Ramos (cell line): ENCODE results near the gene RERE.

Experiments used
- in situ Hi-C: fragments of 300-500 bp; cut with MboI; formaldehyde crosslinking; loops from one replicate; pipeline ENCODE4 v1.14.3; 2022; ENCODE audit warnings: low sequenced_read_pairs; ENCODE audit not compliant: unreplicated experiment

RERE gene

GRCh38 chr1:8343464-8344001, 473.9 kb downstream of the RERE start:
- in situ Hi-C loops: loop anchor here (10.0 kb wide), 1 partner anchor 309 kb away; no protein-coding TSS in a partner anchor

GRCh38 chr1:8343044-8343443, 474.4 kb downstream of the RERE start:
- in situ Hi-C loops: loop anchor here (10.0 kb wide), 1 partner anchor 308 kb away; no protein-coding TSS in a partner anchor

GRCh38 chr1:8342325-8342724, 475.1 kb downstream of the RERE start:
- in situ Hi-C loops: loop anchor here (10.0 kb wide), 1 partner anchor 308 kb away; no protein-coding TSS in a partner anchor

DNA sequence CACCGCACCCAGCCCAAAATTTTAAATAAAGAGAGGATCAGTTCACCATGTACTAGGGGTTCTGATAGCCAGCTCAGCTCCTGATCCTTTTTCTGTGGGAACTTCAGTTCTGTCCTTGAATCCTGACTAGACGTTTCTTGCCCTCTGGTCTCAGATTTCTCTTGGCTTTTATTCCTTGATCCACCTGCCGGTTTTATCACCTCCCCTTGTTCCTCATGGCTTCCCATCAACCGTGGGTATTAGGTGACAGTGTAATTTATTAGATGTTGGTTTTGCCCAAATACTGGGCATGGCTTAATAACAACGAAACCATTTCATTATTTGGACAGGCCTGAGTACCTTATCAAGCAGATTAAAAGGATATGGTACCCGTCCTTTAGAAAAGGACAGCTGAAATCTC, 477.0 kb downstream of the RERE start:
- in situ Hi-C loops: loop anchor here (10.0 kb wide), 1 partner anchor 306 kb away; no protein-coding TSS in a partner anchor

GRCh38 chr1:8339203-8339600, 478.2 kb downstream of the RERE start:
- in situ Hi-C loops: no loop called here

DNA sequence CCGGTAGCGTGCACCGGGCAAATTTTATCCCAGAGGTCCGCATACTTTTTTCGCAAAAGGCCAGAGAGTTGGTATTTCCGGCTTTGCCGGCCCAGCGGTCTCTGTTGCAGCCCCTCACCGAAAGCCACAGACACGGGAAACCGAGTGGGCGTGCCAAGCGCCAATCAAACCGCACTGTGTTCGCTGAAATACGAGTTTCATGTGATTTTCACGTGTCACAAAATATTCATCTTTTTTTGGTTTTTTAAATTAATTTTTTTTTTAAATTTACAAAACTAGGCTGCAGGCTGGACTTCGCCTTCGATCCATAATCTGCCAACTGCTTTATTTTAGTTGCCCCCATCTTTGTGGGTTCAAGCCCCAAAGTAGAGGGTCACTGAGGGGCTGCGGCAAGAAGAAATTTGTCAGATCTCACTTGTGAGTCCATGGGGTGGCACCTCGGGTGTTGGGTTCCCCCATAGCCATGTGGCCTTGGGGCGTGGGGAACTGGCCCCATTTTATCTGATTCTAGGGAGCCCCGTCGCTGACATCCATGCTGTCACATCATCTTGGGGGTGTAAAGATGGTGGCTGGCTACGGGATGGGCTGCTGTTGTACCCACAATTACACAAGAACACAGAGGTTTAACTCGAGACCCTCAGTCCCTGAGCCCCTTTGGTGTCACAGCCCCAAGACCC, 478.8 kb downstream of the RERE start:
- in situ Hi-C loops: no loop called here

DNA sequence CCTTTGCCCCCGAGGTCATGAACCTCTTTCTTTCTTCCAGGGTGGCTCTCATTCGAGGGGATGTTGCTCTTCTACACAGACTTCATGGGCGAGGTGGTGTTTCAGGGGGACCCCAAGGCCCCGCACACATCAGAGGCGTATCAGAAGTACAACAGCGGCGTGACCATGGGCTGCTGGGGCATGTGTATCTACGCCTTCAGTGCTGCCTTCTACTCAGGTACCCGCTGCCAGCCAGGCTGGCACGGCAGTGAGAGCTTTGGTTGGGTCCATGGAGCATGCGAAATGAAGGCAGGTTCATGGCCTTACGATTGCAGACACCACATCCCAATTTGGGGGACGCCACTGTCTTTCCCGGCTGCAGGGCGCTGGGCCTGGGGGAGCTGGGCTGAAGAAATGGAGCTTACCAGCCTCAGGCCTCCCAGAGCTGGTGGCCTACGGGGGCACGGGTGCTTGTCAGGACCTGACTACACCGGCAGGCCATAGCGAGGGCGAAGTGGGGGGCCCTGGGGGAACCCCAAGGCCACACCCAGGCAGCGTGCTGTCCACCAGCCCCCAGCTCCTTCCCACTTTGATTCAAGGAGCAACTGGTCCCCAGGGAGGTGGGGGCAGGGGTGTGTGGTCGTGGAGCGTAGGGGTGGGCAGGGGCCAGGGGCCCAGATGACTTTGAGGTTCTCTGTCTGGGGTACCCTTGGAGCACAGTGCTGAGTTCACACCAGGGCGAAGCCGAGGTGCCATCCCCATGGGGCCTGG, 479.5 kb downstream of the RERE start:
- in situ Hi-C loops: no loop called here

- in situ Hi-C loops: no loop called here
Observed at GRCh38 chr1:8335246-8335645, 482.2 kb downstream of the RERE start.

DNA sequence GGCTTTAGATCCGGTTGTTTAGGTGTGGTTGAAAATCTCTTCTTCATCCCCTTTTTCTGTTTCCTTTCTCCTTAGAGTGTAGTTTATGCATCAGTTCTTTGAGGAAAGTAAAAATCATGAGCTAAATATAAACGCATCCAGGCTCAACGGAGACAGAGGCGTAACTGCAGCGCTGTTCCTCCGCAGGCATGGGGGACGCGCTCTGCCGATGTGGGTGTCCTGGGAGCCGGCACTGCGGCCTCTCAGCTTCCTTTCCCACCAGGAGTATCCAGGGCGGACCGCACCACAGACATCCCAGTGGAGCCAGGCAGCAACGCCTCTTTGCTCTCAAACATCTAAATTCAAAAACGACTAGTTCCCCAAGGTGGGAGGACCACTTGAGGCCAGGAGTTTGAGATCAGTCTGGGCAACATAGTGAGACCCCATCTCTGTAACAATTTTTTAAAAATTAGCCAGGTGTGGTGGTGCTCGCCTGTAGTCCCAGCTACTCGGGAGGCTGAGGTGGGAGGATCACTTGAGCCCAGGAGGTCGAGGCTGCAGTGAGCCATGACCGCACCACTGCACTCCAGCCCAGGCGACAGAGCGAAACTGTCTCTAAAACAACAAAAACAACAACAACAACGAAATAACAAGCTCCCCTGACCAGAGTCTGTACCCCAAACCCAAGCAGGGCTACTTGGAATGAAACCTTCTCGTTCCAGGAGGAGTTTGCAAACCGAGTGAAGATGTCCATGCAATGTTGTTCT, 483.2 kb downstream of the RERE start:
- in situ Hi-C loops: no loop called here

DNA sequence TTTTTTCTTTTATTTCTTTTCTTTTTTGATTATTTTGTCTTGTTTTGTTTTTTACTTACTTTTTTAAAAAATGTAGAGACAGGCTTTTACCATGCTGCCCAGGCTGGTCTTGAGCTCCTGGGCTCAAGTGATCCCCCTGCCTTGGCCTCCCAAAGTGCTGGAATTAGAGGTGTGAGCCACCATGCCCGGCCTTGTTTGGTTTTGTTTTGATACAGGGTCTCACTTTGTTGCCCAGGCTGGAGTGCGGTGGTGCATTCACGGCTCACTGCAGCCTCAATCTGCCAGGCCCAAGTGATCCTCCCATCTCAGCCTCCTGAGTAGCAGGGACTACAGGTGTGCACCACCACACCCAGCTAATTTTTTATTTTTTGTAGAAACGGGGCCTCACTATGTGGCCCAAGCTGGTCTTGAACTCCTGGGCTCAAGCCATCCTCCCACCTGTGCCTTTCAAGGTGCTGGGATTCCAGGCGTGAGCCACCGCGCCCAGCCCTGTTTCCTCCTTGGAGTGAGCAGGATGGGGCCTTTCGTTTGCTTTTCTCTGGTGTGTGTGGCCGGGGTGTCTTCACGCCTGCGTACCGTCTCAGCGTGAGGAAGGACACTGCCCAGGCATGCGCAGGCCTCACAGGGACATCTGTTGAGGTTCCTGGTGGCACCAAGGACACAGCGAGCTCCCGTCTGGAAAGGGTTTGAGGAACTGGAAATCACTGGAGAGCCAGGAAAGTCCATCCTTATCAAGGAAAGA, 484.0 kb downstream of the RERE start:
- in situ Hi-C loops: no loop called here

DNA sequence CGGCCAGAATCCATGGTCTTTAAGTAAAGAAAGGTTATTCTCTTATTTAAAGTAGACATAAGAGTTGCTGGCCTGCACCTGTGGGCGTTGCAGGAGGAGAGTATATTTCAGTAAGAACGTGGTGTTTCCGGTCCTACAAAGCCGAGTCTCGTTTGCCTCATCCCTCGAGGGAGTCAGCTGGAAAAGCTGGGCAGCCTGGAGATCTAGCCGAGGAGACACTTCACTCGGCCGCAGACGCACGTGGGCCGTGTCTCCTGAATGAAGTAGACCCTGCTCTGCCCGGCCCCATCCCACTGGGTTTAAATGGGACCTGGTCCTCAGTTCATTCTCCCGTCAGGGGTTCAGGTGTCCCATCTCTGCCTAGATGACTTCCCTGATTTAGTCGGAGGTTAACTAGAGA, 484.6 kb downstream of the RERE start:
- in situ Hi-C loops: no loop called here

DNA sequence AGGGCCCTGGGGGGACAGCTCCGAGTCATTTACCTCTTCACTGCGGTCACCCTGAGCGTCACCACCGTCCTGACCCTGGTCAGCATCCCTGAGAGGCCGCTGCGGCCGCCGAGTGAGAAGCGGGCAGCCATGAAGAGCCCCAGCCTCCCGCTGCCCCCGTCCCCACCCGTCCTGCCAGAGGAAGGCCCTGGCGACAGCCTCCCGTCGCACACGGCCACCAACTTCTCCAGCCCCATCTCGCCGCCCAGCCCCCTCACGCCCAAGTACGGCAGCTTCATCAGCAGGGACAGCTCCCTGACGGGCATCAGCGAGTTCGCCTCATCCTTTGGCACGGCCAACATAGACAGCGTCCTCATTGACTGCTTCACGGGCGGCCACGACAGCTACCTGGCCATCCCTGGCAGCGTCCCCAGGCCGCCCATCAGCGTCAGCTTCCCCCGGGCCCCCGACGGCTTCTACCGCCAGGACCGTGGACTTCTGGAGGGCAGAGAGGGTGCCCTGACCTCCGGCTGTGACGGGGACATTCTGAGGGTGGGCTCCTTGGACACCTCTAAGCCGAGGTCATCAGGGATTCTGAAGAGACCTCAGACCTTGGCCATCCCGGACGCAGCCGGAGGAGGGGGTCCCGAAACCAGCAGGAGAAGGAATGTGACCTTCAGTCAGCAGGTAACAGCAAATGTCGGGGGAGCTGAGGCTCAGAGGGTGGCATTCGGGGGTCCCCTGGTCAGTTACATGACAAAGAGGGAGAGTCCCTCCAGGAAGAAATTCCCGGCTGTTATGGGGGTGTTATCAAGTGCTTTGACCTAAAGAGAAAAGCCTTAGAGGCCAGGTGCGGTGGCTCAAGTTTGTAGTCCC, 486.9 kb downstream of the RERE start:
- in situ Hi-C loops: no loop called here

DNA sequence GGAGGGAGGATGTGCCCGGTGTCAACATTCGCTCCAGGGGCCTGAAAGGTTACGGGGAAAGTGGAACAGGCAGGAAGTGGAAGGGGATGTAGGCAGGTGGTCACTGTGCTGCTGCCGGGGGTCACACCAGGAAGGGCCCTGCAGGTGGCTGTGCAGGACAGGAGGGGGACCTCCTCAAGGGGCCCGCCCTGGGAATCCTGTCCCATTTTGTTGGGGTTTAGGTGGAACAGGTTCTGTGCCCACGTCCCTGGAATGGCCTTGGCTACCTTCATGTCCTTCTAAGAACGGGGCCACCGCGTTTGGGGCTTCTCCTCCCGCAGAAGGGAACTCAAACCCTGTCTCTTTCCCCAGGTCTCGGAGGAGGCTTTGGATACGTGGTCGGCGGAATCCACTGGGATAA, 487.6 kb downstream of the RERE start:
- in situ Hi-C loops: no loop called here

DNA sequence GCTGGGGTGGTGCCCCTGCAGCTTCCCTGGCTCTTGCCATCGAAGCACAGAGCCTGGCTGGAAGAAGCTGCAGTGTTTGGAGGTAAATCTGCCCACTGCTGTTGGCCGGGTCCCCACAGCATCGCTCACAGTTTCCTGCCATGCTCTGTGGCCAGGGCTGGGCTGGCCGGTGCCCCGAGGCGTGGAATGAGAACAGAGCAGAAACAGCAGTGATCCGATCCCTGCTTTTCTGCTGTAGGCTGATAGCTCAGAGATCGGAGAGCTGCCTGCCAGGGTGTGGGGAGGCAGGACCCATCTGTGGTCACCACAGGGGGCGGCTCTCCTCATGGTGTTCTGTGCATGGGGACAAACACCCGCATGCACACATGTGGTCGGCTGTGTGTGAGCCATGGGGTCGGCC, 488.0 kb downstream of the RERE start:
- in situ Hi-C loops: no loop called here

- in situ Hi-C loops: no loop called here
Observed at GRCh38 chr1:8328271-8328670, 489.2 kb downstream of the RERE start.

- in situ Hi-C loops: no loop called here
Observed at GRCh38 chr1:8326265-8326664, 491.2 kb downstream of the RERE start.

- in situ Hi-C loops: no loop called here
Observed at GRCh38 chr1:8325771-8326170, 491.7 kb downstream of the RERE start.

DNA sequence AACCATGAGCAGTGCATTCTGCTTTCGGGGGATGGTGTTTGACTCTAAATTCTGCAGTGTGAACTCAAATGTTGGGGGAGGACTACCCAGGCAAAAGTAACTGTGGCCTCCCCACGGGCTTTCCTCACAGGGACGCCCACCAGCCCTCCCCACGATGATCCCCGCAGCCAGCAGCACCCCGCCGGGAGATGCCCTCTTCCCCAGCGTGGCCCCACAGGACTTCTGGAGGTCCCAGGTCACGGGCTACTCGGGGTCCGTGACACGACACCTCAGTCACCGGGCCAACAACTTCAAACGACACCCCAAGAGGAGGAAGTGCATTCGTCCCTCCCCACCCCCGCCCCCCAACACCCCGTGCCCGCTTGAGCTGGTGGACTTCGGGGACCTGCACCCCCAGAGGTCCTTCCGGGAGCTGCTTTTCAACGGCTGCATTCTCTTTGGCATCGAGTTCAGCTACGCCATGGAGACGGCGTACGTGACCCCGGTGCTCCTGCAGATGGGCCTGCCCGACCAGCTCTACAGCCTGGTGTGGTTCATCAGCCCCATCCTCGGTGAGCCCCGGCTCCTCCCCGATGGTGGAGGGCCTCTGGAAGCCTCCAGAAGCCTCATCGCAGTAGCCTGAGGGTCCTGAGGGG, 493.1 kb downstream of the RERE start:
- in situ Hi-C loops: no loop called here

- in situ Hi-C loops: no loop called here
Observed at GRCh38 chr1:8323706-8324105, 493.7 kb downstream of the RERE start.
